Upper lobe of left lung (tissue), 4 donors: Measurements from ENCODE around the gene OOSP1.

ENCODE experiments used
- CTCF ChIP-seq, 6 experiments: fragments of 450-650 bp in 4 of 6; fragments of 200-600 bp in 2 of 6; sonication (generic) in 2 of 6; IDR thresholded peaks; one replicate each; pipeline ENCODE4 v1.5.1; 2016 to 2019; ENCODE audit warnings: antibody characterized with exemption in 6 of 6
- EP300 ChIP-seq, 4 donors: sonication (generic); formaldehyde crosslinking; IDR thresholded peaks; one replicate each; pipeline ENCODE4 v1.5.1; 2017; ENCODE audit warnings: antibody characterized with exemption in 4 of 4, control low read depth in 2 of 4

- TF ChIP-seq CTCF (IDR thresholded peaks at IDR 0.05): no peak
- TF ChIP-seq EP300 (IDR thresholded peaks at IDR 0.05): no peak
Observed at GRCh38 chr11:59983212-59983611, 45.0 kb downstream of the OOSP1 start.
